Measurements from ENCODE around the gene PRR36.
A peak's percentile ranks its signal among the peaks of the same experiment; 100 is the strongest.

PRR36 gene

GRCh38 chr19:7841751-7842660 lies 32.2 kb downstream of the PRR36 start:
- Histone ChIP-seq H3K4me3 (ENCODE audit: low read length) (no peak overlapping the region), H3K27ac (ENCODE audit: low read length) (no peak overlapping the region), H3K27me3 (ENCODE audit: insufficient read depth, low read length) (no peaks in the 10 kb centered on the region)

GRCh38 chr19:7840629-7841028 lies 33.6 kb downstream of the PRR36 start:
- no peaks in the 10 kb centered on the region for H3K4me1 ChIP-seq (ENCODE audit: insufficient read depth, low read length)
- no peak overlapping the region for H3K27ac ChIP-seq (ENCODE audit: low read length)
- H3K27me3 ChIP-seq (ENCODE audit: insufficient read depth, low read length) = no peaks in the 10 kb centered on the region
- H3K36me3 ChIP-seq (ENCODE audit: insufficient read depth, low read depth, low read length) = no peaks in the 10 kb centered on the region
- no peak overlapping the region for H3K9ac ChIP-seq (ENCODE audit: low read depth, low read length)
- H3K9me3 ChIP-seq (ENCODE audit: insufficient read depth, low read depth, low read length) = 0 out of 2 replicates have a peak, but pooled peaks cover 6% of the 10 kb centered on the region
- no peak overlapping the region for H3K4me3 ChIP-seq (ENCODE audit: low read length)

More at GRCh38 chr19:7841751-7842660, 32.2 kb downstream of the PRR36 start:
- H3K36me3 ChIP-seq (ENCODE audit: insufficient read depth, low read depth, low read length) = no peaks in the 10 kb centered on the region
- no peaks in the 10 kb centered on the region for H3K4me1 ChIP-seq (ENCODE audit: insufficient read depth, low read length)
- H3K9me3 ChIP-seq (ENCODE audit: insufficient read depth, low read depth, low read length) = 0 out of 2 replicates have a peak, but pooled peaks cover 6% of the 10 kb centered on the region
- H3K9ac ChIP-seq (ENCODE audit: low read depth, low read length) = no peak overlapping the region

GRCh38 chr19:7839476-7839875 lies 34.7 kb downstream of the PRR36 start:
- 0 out of 2 replicates have a peak, but pooled peaks cover 6% of the 10 kb centered on the region for H3K9me3 ChIP-seq (ENCODE audit: insufficient read depth, low read depth, low read length)
- H3K4me3 ChIP-seq (ENCODE audit: low read length) = no peak overlapping the region
- H3K27ac ChIP-seq (ENCODE audit: low read length) = no peak overlapping the region
- no peaks in the 10 kb centered on the region for H3K36me3 ChIP-seq (ENCODE audit: insufficient read depth, low read depth, low read length)
- H3K4me1 ChIP-seq (ENCODE audit: insufficient read depth, low read length) = no peaks in the 10 kb centered on the region
- H3K9ac ChIP-seq (ENCODE audit: low read depth, low read length) = no peak overlapping the region
- H3K27me3 ChIP-seq (ENCODE audit: insufficient read depth, low read length) = no peaks in the 10 kb centered on the region

DNA sequence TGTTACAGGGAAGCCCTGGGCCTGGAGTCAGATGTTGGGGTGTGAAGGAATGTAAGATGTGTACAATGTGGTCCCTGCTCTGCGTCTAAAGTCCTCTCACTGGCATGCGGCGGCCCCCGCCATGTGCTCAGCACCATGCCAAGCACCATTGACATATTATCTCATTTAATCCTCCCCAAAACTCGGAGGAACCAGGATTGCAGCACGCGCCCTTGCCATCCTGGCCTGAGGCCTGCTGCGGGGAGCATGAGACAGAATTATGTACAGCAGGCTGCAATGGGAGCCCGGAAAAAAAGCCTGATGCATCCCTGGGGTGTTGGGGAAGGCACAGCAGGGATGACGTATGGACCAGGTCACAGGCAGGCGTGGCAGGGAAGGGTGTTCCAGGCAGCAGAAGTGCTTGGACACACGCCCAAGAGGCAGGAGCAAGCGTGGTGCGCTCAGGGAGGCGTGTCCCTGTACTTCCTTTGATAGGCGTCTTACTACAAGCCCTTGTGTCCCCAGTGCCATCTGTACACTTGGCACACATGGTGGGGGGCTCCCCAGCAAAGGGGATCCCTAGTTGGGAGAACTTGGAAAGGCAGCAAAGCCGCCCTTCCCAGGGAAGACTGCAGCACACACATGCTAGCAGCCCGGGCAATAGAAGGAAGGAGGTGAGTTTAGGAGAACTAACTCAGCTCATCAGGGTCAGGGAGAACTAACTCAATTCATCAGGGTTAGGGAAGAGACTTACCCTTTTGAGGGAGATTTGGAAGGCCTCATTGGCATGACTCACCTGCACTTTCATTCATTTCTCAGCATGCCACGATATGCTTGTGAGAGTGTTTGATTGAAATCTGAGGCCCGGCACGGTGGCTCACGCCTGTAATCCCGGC lies 40.7 kb downstream of the PRR36 start:
- H3K4me3 ChIP-seq (ENCODE audit: low read length) = no peak overlapping the region
- H3K36me3 ChIP-seq (ENCODE audit: insufficient read depth, low read depth, low read length) = no peaks in the 10 kb centered on the region
- no peak overlapping the region for H3K27ac ChIP-seq (ENCODE audit: low read length)
- no peaks in the 10 kb centered on the region; the same call in 1 of the 2 replicates for H3K4me1 ChIP-seq (ENCODE audit: insufficient read depth, low read length)
- H3K9ac ChIP-seq (ENCODE audit: low read depth, low read length) = no peak overlapping the region
- H3K27me3 ChIP-seq (ENCODE audit: insufficient read depth, low read length) = peaks cover 9% of the 10 kb centered on the region
- H3K9me3 ChIP-seq (ENCODE audit: insufficient read depth, low read depth, low read length) = no peaks in the 10 kb centered on the region

GRCh38 chr19:7832781-7833180 lies 41.4 kb downstream of the PRR36 start:
- Histone ChIP-seq H3K27me3 (ENCODE audit: insufficient read depth, low read length) (peaks cover 14% of the 10 kb centered on the region), H3K9ac (ENCODE audit: low read depth, low read length) (no peak overlapping the region), H3K4me1 (ENCODE audit: insufficient read depth, low read length) (no peaks in the 10 kb centered on the region; the same call in 1 of the 2 replicates), H3K27ac (ENCODE audit: low read length) (no peak overlapping the region), H3K9me3 (ENCODE audit: insufficient read depth, low read depth, low read length) (no peaks in the 10 kb centered on the region), H3K4me3 (ENCODE audit: low read length) (no peak overlapping the region), H3K36me3 (ENCODE audit: insufficient read depth, low read depth, low read length) (no peaks in the 10 kb centered on the region)

DNA sequence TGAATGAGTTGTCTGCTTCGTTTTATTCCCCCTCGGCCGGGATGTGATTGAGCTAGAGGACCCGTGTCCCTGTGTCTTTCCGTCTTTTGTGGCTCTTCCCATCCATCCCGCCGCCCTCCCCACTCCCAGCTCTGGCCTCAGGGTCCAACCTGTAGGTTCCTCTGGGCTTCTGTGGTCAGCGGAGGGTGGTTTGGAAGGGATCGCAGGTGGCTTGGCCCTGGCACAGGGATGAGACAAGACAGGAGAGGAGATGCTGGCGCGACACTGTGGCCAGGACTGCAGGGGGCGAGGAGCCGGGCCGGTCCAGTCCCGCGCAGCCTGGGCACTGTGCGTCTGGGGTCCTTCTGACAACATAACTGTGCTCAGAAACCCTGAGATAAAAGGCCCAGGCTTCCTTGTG lies 42.2 kb downstream of the PRR36 start:
- H3K4me3 ChIP-seq (ENCODE audit: low read length) = no peak overlapping the region
- no peaks in the 10 kb centered on the region; the same call in 1 of the 2 replicates for H3K4me1 ChIP-seq (ENCODE audit: insufficient read depth, low read length)
- H3K9ac ChIP-seq (ENCODE audit: low read depth, low read length) = no peak overlapping the region
- H3K9me3 ChIP-seq (ENCODE audit: insufficient read depth, low read depth, low read length) = no peaks in the 10 kb centered on the region
- H3K36me3 ChIP-seq (ENCODE audit: insufficient read depth, low read depth, low read length) = no peaks in the 10 kb centered on the region
- no peak overlapping the region for H3K27ac ChIP-seq (ENCODE audit: low read length)
- H3K27me3 ChIP-seq (ENCODE audit: insufficient read depth, low read length) = peaks cover 19% of the 10 kb centered on the region

GRCh38 chr19:7831452-7831851 lies 42.7 kb downstream of the PRR36 start:
- H3K9me3 ChIP-seq (ENCODE audit: insufficient read depth, low read depth, low read length) = no peaks in the 10 kb centered on the region
- H3K36me3 ChIP-seq (ENCODE audit: insufficient read depth, low read depth, low read length) = no peaks in the 10 kb centered on the region
- H3K9ac ChIP-seq (ENCODE audit: low read depth, low read length) = no peak overlapping the region
- H3K4me3 ChIP-seq (ENCODE audit: low read length) = no peak overlapping the region
- no peaks in the 10 kb centered on the region; the same call in 1 of the 2 replicates for H3K4me1 ChIP-seq (ENCODE audit: insufficient read depth, low read length)
- H3K27ac ChIP-seq (ENCODE audit: low read length) = no peak overlapping the region
- H3K27me3 ChIP-seq (ENCODE audit: insufficient read depth, low read length) = peaks cover 19% of the 10 kb centered on the region

DNA sequence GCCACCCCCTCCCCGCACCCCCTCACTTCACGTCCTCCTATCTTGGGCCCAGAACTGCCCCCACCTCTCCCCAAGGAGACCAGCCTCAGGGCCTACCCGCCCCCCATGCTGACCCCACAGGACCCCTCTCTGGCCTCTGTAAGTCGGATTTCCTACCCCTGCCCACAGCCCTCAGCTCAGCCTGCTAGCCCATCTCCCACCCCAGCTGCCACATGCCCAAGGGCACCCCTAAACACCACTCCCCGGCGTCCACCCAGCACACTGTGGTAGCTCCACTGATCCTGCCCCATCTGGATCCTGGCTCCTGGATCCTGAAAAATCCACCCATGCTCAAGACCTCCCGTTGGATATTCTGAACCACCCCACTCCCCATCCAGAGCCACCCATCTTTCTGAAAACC lies 43.4 kb downstream of the PRR36 start:
- Histone ChIP-seq H3K36me3 (ENCODE audit: insufficient read depth, low read depth, low read length) (no peaks in the 10 kb centered on the region), H3K4me3 (ENCODE audit: low read length) (no peak overlapping the region), H3K9ac (ENCODE audit: low read depth, low read length) (no peak overlapping the region), H3K27ac (ENCODE audit: low read length) (no peak overlapping the region), H3K4me1 (ENCODE audit: insufficient read depth, low read length) (no peaks in the 10 kb centered on the region; the same call in 1 of the 2 replicates), H3K27me3 (ENCODE audit: insufficient read depth, low read length) (peaks cover 19% of the 10 kb centered on the region), H3K9me3 (ENCODE audit: insufficient read depth, low read depth, low read length) (no peaks in the 10 kb centered on the region)

DNA sequence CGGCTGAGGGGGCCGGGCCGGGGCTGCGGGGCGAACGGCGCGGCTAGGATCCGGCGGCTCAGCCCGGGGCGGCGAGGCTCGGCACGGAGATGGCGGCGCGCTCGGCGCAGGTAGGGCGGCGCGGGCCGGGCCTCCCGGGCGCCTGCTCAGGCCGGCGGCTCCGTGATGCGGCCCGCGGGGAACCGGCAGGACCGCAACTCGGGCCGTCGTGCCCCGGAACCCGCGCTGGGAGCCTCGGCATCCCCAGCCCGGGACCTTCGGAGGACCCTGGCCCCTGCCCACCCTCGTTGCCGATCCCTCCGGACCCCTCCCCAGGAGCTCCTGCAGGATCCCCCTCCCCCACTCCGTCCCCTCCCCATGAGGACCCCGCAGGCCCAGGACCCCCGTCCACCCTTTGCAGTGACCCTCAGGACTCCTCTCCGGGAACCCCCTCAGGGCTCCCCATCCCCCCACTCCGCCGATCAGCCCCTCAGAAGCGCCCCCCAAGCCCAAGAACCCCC lies 43.9 kb downstream of the PRR36 start:
- no peak overlapping the region for H3K27ac ChIP-seq (ENCODE audit: low read length)
- no peak overlapping the region for H3K9ac ChIP-seq (ENCODE audit: low read depth, low read length)
- H3K4me1 ChIP-seq (ENCODE audit: insufficient read depth, low read length) = no peaks in the 10 kb centered on the region; the same call in 1 of the 2 replicates
- no peaks in the 10 kb centered on the region for H3K9me3 ChIP-seq (ENCODE audit: insufficient read depth, low read depth, low read length)
- peaks cover 19% of the 10 kb centered on the region for H3K27me3 ChIP-seq (ENCODE audit: insufficient read depth, low read length)
- no peaks in the 10 kb centered on the region for H3K36me3 ChIP-seq (ENCODE audit: insufficient read depth, low read depth, low read length)
- peak overlapping the region; percentile 71; the same call in 1 of the 2 replicates for H3K4me3 ChIP-seq (ENCODE audit: low read length)

DNA sequence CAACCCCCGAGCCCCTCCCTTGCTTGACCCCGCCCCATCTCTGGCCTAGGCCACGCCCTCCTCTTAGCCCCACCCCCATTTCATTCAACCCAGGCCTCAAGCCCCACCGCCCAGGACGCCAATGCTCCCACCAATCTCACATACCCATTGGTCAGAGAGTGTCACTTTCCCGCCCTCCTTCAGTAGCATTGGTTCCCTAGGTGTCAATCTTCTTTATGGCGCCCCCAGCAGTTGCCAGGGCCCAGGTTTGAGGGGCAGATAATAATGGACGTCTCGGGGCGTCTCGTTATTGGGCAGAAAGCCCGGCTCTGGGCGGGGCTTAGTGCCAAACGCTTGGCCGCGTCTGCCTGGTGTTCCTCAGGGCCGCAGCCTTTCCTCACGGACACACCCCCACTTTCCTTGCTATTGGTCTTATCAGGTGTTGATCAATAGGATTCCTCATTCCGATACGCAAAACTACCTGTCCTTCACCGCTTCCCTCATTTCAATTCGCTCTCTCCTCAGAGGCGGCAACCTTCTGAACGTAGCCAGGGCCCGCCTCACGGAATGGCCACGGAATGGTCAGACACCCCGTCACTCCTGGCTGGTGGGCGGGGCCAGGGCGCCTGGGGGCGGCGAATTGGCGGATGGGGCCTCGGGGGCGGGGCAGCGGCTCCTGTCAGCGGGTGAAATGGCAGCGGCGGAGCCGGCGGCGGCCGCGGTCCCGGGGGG lies 44.5 kb downstream of the PRR36 start, which contains the start of gene EVI5L:
EVI5L (plus strand) TSS at position 658 of the 711 bp plus-strand sequence. CDS start 16,325 bp downstream, outside the sequence.
- H3K9ac ChIP-seq (ENCODE audit: low read depth, low read length) = peak within 1 kb of the TSS; percentile 47; the same call in 1 of the 2 replicates
- no peaks in the 10 kb centered on the region; the same call in 1 of the 2 replicates for H3K4me1 ChIP-seq (ENCODE audit: insufficient read depth, low read length)
- no peaks in the 10 kb centered on the region for H3K9me3 ChIP-seq (ENCODE audit: insufficient read depth, low read depth, low read length)
- H3K27me3 ChIP-seq (ENCODE audit: insufficient read depth, low read length) = peaks cover 19% of the 10 kb centered on the region
- no peak within 1 kb of the TSS for H3K27ac ChIP-seq (ENCODE audit: low read length)
- H3K36me3 ChIP-seq (ENCODE audit: insufficient read depth, low read depth, low read length) = no peaks in the 10 kb centered on the region
- H3K4me3 ChIP-seq (ENCODE audit: low read length) = peak within 1 kb of the TSS; percentile 71

DNA sequence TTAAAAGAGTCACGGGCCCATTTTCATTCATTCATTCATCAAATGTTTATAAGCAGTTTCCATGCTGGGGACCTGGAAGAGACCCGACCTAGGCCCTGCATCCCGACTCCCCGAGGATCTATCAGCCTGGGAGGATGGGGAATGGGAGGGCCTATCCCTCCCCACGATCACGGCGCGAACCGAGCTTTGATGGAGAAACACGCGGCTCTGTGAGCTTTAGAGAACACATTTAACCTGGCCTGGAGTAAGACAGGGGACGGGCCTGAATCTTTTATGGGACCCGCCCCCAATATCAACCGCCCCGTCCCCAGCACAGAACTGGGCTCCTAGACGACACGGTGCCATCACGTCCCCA lies 45.0 kb downstream of the PRR36 start:
- H3K27ac ChIP-seq (ENCODE audit: low read length) = no peak overlapping the region
- peak overlapping the region; percentile 71 for H3K4me3 ChIP-seq (ENCODE audit: low read length)

More for the DNA sequence above, 45.0 kb downstream of the PRR36 start:
- no peaks in the 10 kb centered on the region for H3K9me3 ChIP-seq (ENCODE audit: insufficient read depth, low read depth, low read length)
- no peaks in the 10 kb centered on the region; the same call in 1 of the 2 replicates for H3K4me1 ChIP-seq (ENCODE audit: insufficient read depth, low read length)
- no peaks in the 10 kb centered on the region for H3K36me3 ChIP-seq (ENCODE audit: insufficient read depth, low read depth, low read length)
- peaks cover 19% of the 10 kb centered on the region for H3K27me3 ChIP-seq (ENCODE audit: insufficient read depth, low read length)
- peak overlapping the region; percentile 47; the same call in 1 of the 2 replicates for H3K9ac ChIP-seq (ENCODE audit: low read depth, low read length)

Data from iPS-20b (cell line).